ENCODE measurements around the gene ERC1. TPM values are rescaled to one million over a fixed set of nuclear protein-coding genes. Genes with fewer than 3 reads are reported as not detected.
A peak's percentile ranks its signal among the peaks of the same experiment; 100 is the strongest.
"Not testable (repeated sequence)": the region's sequence is repeated elsewhere in the genome, so short reads cannot be mapped to it uniquely, and the experiment has no call there.

ERC1 gene
- total RNA-seq, 1 experiment from 2014 or later, result 39.4 TPM

DNA sequence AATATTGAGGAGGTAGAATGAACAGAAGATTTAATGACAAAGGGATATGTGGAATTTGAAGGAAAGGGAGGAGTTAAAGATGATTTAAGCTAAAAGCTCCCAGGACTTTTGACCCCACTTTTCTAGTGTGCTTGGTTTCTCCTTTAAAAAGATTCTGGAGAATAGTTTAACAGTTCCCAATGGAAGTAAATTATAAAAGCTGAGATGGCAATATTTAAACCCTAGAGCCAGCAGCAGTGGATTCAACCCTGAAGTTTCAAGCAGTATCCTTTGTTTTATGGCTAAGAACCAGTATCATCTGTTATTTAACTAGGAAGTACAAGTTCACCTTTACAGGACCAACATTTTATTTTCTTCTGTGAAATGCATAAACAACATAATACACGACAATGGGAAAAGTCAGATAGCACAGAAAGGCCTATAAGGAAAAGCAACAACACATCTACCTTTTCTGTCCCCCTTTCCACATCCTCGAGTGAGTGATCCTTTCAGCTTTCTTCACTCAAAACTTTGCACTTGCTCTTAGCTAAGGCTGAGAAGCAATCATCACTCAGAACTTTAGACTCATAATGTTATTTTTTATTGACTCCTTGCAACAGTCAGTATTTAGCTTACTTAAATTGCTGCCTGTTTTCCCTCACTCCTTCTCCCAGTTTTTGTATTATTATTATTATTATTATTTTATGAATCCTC lies 338.9 kb downstream of the ERC1 start:
- CTCF ChIA-PET, result no interaction called here
- Mint-ChIP-seq H3K4me3 (ENCODE audit: low read depth, unreplicated experiment) (no peak overlapping the region), H3K27ac (ENCODE audit: unreplicated experiment) (no peak overlapping the region), H3K4me1 (ENCODE audit: low read depth, unreplicated experiment) (peaks cover 34% of the 10 kb centered on the region), H3K36me3 (ENCODE audit: insufficient read depth, unreplicated experiment) (peaks cover 4% of the 10 kb centered on the region), H3K9me3 (ENCODE audit: low read depth, unreplicated experiment) (no peaks in the 10 kb centered on the region), H3K27me3 (ENCODE audit: unreplicated experiment) (no peaks in the 10 kb centered on the region)
- BruUV-seq (replicated peaks), result no TSS peak
- no peak for DNase-seq
- TF ChIP-seq, protein P1, sequence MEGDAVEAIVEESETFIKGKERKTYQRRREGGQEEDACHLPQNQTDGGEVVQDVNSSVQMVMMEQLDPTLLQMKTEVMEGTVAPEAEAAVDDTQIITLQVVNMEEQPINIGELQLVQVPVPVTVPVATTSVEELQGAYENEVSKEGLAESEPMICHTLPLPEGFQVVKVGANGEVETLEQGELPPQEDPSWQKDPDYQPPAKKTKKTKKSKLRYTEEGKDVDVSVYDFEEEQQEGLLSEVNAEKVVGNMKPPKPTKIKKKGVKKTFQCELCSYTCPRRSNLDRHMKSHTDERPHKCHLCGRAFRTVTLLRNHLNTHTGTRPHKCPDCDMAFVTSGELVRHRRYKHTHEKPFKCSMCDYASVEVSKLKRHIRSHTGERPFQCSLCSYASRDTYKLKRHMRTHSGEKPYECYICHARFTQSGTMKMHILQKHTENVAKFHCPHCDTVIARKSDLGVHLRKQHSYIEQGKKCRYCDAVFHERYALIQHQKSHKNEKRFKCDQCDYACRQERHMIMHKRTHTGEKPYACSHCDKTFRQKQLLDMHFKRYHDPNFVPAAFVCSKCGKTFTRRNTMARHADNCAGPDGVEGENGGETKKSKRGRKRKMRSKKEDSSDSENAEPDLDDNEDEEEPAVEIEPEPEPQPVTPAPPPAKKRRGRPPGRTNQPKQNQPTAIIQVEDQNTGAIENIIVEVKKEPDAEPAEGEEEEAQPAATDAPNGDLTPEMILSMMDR (IDR thresholded peaks at IDR 0.05; ENCODE audit: unreplicated experiment), result no peak
- intact Hi-C loops (cut with micrococcal nuclease; ENCODE audit: unreplicated experiment), result no loop called here

DNA sequence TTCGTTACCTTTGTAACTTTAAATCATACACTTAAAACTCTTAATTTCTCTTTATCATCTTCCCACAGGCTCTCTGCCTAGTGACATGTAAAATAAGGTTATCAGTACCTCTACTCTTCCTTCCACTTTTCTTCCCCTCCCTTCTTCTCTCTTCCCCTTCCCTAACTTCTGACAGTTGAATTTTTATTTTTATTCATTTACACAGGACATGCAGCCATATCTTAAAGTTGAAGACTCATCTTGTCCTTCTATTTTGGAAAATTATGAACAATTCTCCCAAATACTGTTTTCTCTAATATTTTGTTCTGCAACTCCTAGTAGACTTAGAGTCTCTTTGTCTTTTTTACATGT lies 339.4 kb downstream of the ERC1 start:
- Mint-ChIP-seq H3K27me3 (ENCODE audit: unreplicated experiment) (no peaks in the 10 kb centered on the region), H3K4me1 (ENCODE audit: low read depth, unreplicated experiment) (peaks cover 32% of the 10 kb centered on the region), H3K4me3 (ENCODE audit: low read depth, unreplicated experiment) (no peak overlapping the region), H3K9me3 (ENCODE audit: low read depth, unreplicated experiment) (no peaks in the 10 kb centered on the region), H3K27ac (ENCODE audit: unreplicated experiment) (no peak overlapping the region), H3K36me3 (ENCODE audit: insufficient read depth, unreplicated experiment) (peaks cover 4% of the 10 kb centered on the region)
- CTCF ChIA-PET, result no interaction called here
- BruUV-seq (replicated peaks), result no TSS peak
- no peak for DNase-seq
- TF ChIP-seq, protein P1 (IDR thresholded peaks at IDR 0.05; ENCODE audit: unreplicated experiment), result no peak
- intact Hi-C loops (cut with micrococcal nuclease; ENCODE audit: unreplicated experiment), result no loop called here

DNA sequence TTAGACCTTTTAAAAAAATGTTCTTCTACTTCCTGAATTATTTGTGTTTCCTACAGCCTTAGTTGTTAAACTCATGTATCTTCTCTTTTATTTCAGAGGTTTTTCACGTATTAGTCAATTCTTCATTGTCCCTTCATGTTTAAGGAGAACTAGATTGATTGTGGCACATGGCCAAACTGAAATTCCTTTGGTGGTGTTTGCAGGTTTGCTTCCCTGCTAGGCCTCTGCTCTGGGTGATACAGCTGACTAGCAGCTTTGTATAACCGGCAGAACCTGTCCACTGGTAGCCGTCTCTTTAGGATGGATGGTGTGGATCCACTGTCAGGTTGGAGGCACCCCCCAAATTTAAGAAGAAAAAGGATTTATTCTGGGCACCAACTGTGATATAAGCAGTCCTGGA lies 341.3 kb downstream of the ERC1 start:
- peak; percentile 83 for DNase-seq
- intact Hi-C loops (cut with micrococcal nuclease; ENCODE audit: unreplicated experiment), result no loop called here
- H3K27me3 Mint-ChIP-seq (ENCODE audit: unreplicated experiment), result no peaks in the 10 kb centered on the region
- peaks cover 2% of the 10 kb centered on the region for H3K9me3 Mint-ChIP-seq (ENCODE audit: low read depth, unreplicated experiment)
- BruUV-seq (replicated peaks), result no TSS peak
- peaks cover 25% of the 10 kb centered on the region for H3K4me1 Mint-ChIP-seq (ENCODE audit: low read depth, unreplicated experiment)
- TF ChIP-seq, protein P1 (IDR thresholded peaks at IDR 0.05; ENCODE audit: unreplicated experiment), result no peak
- H3K36me3 Mint-ChIP-seq (ENCODE audit: insufficient read depth, unreplicated experiment), result peaks cover 4% of the 10 kb centered on the region
- CTCF ChIA-PET, result interaction anchor here (0.7 to 1.3 kb wide), 2 partner anchors 10 to 14 kb away, joined by 5 to 7 read pairs; no protein-coding TSS in a partner anchor
- peak overlapping the region; percentile 68 for H3K27ac Mint-ChIP-seq (ENCODE audit: unreplicated experiment)
- peak overlapping the region; percentile 29 for H3K4me3 Mint-ChIP-seq (ENCODE audit: low read depth, unreplicated experiment)

DNA sequence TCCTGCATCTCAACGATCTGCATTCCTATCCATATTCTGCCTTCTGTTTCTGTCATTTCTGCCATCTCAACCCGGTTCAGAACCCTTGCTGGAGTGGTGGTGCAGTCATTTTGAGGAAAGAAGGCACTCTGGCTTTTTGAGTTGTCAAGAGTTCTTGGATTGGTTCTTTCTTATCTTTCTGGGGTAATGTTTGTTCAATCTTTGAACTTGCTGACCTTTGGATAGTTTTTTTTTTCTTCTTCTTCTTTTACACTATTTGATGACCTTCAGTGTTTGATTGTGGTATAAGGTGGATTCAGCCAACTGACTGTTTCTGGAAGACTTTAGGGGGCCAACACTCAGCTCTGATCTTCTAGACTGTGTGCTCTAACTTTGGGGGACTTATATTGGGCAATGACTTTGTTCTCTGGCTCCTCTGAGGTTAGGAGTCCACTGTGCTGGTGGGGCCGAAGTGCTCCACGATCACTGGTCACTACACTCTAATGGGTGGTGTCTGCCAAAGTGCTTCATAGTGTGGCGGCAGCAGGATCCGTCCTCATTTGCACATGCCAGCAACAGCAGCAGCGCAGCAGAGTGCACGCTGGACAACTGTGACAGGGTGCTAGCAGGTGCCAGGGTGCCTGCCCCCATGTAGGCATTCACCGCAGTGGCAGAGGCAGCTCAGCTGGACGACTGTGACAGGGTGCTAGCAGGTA lies 347.6 kb downstream of the ERC1 start:
- H3K27ac Mint-ChIP-seq (ENCODE audit: unreplicated experiment), result no peak overlapping the region
- no peaks in the 10 kb centered on the region for H3K36me3 Mint-ChIP-seq (ENCODE audit: insufficient read depth, unreplicated experiment)
- DNase-seq, result no peak
- intact Hi-C loops (cut with micrococcal nuclease; ENCODE audit: unreplicated experiment), result no loop called here
- H3K4me1 Mint-ChIP-seq (ENCODE audit: low read depth, unreplicated experiment), result peaks cover 11% of the 10 kb centered on the region
- TF ChIP-seq, protein P1 (IDR thresholded peaks at IDR 0.05; ENCODE audit: unreplicated experiment), result no peak
- H3K9me3 Mint-ChIP-seq (ENCODE audit: low read depth, unreplicated experiment), result peaks cover 2% of the 10 kb centered on the region
- H3K4me3 Mint-ChIP-seq (ENCODE audit: low read depth, unreplicated experiment), result no peak overlapping the region
- H3K27me3 Mint-ChIP-seq (ENCODE audit: unreplicated experiment), result no peaks in the 10 kb centered on the region
- CTCF ChIA-PET, result interaction anchor here (0.6 kb wide), 1 partner anchor 41 kb away, joined by 3 read pairs; no protein-coding TSS in a partner anchor
- no TSS peak for BruUV-seq (replicated peaks)

DNA sequence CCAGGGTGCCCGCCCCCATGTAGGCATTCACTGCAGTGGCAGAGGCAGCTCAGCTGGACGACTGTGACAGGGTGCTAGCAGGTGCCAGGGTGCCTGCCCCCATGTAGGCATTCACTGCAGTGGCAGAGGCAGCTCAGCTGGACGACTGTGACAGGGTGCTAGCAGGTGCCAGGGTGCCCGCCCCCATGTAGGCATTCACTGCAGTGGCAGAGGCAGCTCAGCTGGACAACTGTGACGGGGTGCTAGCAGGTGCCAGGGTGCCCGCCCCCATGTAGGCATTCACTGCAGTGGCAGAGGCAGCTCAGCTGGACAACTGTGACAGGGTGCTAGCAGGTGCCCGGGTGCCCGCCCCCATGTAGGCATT lies 348.1 kb downstream of the ERC1 start:
- CTCF ChIA-PET, result interaction anchor here (0.6 kb wide), 1 partner anchor 42 kb away, joined by 3 read pairs; no protein-coding TSS in a partner anchor
- H3K9me3 Mint-ChIP-seq (ENCODE audit: low read depth, unreplicated experiment); intact Hi-C loops (cut with micrococcal nuclease; ENCODE audit: unreplicated experiment); H3K27me3 Mint-ChIP-seq (ENCODE audit: unreplicated experiment); H3K36me3 Mint-ChIP-seq (ENCODE audit: insufficient read depth, unreplicated experiment); DNase-seq; H3K4me3 Mint-ChIP-seq (ENCODE audit: low read depth, unreplicated experiment); BruUV-seq (replicated peaks); H3K27ac Mint-ChIP-seq (ENCODE audit: unreplicated experiment): not testable (repeated sequence)
- peaks cover 11% of the 10 kb centered on the region for H3K4me1 Mint-ChIP-seq (ENCODE audit: low read depth, unreplicated experiment)
